Brain microvascular endothelial cell (primary cell): Measurements from ENCODE around the gene RHBDD2.

Experiments
- DNase-seq: peaks from one replicate; pipeline ENCODE4 v3.0.0-alpha.2; 2020
- H3K27ac ChIP-seq: fragments of 250-450 bp; sonication (Bioruptor Pico); 2 replicates; pipeline ENCODE4 v1.5.1; 2020; ENCODE audit warnings: mild to moderate bottlenecking, moderate library complexity
- H3K27me3 ChIP-seq: fragments of 250-450 bp; sonication (Bioruptor Pico); replicated peaks from 2 replicates; pipeline ENCODE4 v1.5.1; 2020; ENCODE audit warnings: mild to moderate bottlenecking
- H3K36me3 ChIP-seq: fragments of 250-450 bp; sonication (Bioruptor Pico); replicated peaks from 2 replicates; pipeline ENCODE4 v1.5.1; 2020; ENCODE audit warnings: mild to moderate bottlenecking
- H3K4me3 ChIP-seq: 2 replicates; pipeline ENCODE4 v1.5.1; 2011; ENCODE audit warnings: low read depth, mild to moderate bottlenecking, control low read depth, low read length, moderate library complexity
- CTCF ChIP-seq: IDR thresholded peaks from 2 replicates; pipeline ENCODE4 v1.5.1; 2011; ENCODE audit warnings: low read depth, mild to moderate bottlenecking, moderate library complexity, low read length, control low read depth, inconsistent platforms; ENCODE audit errors: missing control alignments
- in situ Hi-C: cut with HindIII; loops from 2 replicates; pipeline ENCODE4 v1.10.0; 2017; ENCODE audit warnings: low sequenced_read_pairs, low pct_ligation_motif_present

The RHBDD2 gene

GRCh38 chr7:75914169-75914654, 35.4 kb downstream of the RHBDD2 start:
- peak overlapping the region; percentile 24 for H3K27ac ChIP-seq
- no peak for DNase-seq
- in situ Hi-C loops: no loop called here
- no peaks in the 10 kb centered on the region for H3K27me3 ChIP-seq
- peak overlapping the region; percentile 87 for H3K4me3 ChIP-seq
- H3K36me3 ChIP-seq: no peaks in the 10 kb centered on the region
- no peak for TF ChIP-seq CTCF

DNA sequence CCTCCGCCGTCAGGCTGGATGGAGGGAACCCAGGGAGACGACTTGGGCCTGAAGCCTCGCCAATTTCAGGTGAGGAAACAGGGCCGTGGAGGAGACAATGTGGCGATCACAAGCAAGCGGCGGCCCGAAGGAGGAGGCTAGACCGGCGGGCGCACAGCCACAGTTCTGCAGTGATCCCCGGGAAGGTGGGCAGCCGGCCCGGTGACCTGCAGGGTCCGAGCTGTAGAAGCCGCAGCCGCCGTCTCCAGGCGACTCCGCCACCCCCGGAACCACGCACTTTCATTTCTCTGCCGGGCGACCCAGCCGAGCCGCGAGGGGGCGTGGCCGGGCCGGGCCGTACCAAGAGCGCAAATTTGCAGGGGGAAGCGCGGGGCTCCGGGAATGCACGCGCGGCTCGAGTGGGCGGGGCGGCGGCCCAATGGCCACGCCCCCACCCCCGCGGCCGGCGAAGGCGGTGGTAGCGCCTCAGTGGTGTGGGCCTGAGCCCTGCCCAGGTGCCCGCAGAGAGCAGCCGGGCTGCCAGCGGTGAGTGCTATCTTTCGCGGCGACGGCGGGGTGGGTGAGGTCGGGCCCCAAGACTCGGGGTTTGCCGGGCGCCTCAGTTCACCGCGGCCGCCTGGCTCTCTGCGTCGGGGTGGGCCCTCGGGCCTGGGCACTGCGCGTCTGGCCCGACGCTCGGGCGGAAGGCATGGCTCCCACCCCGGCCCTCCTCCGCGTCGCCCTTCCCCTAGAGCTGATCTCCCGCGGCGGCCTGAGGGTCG, 36.0 kb downstream of the RHBDD2 start, which contains the start of gene POR:
Gene POR, plus strand, starts transcription at position 501 of the 761 bp plus-strand sequence. CDS start 38,847 bp downstream, outside the sequence.
- peak within 1 kb of the TSS; percentile 37 for H3K27ac ChIP-seq
- TF ChIP-seq CTCF: no peak
- no peaks in the 10 kb centered on the region for H3K36me3 ChIP-seq
- H3K4me3 ChIP-seq: peak within 1 kb of the TSS; percentile 87
- H3K27me3 ChIP-seq: no peaks in the 10 kb centered on the region
- DNase-seq: peak; percentile 86
- in situ Hi-C loops: no loop called here

DNA sequence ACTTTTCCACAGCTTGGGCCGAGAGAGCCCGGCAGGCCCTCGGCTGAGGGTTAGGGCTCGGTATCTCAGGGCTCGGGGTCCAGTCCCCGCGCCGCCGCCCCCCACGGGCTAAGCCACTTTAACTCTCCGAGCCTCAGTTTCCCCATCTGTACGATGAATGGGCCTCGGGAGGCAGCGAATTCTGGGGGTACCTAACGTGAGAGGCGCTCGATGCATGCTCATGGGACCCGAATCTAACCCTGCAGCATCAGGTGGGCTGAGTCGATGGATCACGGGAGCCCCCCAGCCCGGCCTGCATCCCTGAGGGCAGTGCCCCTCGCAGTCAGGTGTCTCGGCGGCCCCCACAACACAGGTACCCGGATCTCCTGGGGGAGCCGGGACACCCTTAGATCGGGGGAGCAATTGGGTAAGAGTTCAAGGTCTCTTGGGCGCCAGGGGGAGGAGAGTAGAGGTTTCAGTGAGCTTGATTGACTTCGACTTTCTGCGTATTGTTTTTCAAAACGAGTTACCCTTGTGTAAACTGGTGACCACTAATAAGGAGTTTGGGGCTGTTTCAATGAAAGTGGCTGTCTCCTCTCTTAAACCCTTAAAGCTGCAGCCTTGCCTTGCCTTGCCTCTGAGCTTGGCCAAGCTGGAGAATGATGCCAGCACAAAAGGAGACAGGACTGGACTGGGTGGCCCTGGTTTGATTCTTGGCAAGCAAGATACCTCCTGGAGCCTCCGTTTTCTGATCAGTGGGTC, 36.8 kb downstream of the RHBDD2 start:
- in situ Hi-C loops: no loop called here
- TF ChIP-seq CTCF: peak; percentile 5
- Histone ChIP-seq H3K36me3 (no peaks in the 10 kb centered on the region), H3K27ac (peak overlapping the region; percentile 37), H3K4me3 (peak overlapping the region; percentile 87), H3K27me3 (no peaks in the 10 kb centered on the region)
- DNase-seq: no peak

DNA sequence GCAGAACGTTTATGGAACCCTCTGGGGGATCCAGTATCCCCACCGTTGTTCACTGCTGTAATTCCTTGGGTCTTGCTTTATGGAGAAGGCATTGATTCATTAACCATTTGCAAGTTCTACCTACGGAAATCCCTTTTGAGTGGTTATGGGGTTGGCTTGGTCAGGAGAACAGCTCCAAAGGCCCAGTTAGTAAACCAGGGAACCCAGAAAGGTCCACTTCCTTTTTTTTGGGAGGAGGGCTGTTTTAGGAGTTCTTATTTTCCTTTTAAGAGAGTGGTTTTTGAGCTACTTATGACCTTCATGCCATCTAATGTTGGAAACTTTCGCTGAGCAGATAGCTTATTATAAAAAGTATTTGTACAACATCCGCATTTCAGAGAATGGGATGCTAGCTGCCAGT, 37.4 kb downstream of the RHBDD2 start:
- peak overlapping the region; percentile 87 for H3K4me3 ChIP-seq
- no peaks in the 10 kb centered on the region for H3K27me3 ChIP-seq
- H3K36me3 ChIP-seq: no peaks in the 10 kb centered on the region
- TF ChIP-seq CTCF: no peak
- in situ Hi-C loops: no loop called here
- no peak for DNase-seq
- no peak overlapping the region for H3K27ac ChIP-seq

DNA sequence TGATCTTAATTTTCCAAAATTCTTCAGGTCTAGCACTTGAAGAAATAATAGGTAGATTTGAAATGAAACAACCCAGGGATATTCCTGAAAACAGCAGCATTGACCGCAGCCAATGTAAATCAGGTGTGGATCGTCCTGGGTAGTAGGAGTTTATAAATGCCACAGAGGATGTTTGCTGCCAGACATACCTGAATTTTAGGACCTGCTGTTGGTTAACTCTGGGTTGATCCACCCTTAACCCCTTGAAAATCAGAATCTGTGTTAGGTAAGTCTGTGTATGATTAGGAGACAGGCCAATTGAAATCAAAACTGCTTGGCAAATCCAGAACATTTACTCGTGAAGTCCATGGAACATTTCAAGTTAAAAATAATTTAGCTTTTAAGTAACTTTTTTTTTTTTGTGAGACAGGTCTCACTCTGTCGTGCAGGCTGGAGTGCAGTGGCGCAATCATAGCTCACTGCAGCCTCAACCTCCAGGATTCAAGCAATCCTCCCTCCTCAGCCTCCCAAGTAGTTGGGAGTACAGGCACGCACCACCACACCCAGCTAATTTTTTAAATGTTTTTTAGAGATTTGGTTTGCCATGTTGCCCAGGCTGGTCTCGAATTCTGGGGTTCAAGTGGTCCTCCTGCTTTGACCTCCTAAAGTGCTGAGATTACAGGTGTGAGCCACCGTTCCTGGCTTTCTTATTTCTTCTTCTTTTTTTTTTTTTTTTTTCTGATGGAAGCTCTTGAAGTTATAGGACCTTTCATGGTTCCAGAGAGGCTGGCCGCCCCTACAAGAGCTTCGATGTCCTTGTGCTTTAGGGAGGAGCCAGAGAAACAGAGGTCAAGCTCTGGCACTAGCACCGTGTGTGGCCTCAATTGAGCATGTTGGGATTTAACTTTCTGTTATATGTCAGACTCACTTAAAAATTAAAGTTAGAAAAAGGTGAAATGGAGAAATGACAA, 38.1 kb downstream of the RHBDD2 start:
- in situ Hi-C loops: no loop called here
- no peak for TF ChIP-seq CTCF

More for the DNA sequence above, 38.1 kb downstream of the RHBDD2 start:
- H3K4me3 ChIP-seq: no peak overlapping the region
- no peaks in the 10 kb centered on the region for H3K36me3 ChIP-seq
- DNase-seq: no peak
- H3K27ac ChIP-seq: no peak overlapping the region
- no peaks in the 10 kb centered on the region for H3K27me3 ChIP-seq
